Mucosa of rectum (tissue), 2 donors: ENCODE measurements around the gene NOL7.
A peak's percentile ranks its signal among the peaks of the same experiment; 100 is the strongest.

Experiments used
- H3K27ac ChIP-seq, 2 donors: one replicate each; pipeline ENCODE4 v1.7.0; 2013; ENCODE audit warnings: inconsistent platforms in 2 of 2, low read depth in 2 of 2, low read length in 2 of 2
- H3K27me3 ChIP-seq, 2 donors: one replicate each; pipeline ENCODE4 v1.7.0; 2013; ENCODE audit warnings: low read length in 2 of 2; ENCODE audit not compliant: control insufficient read depth in 2 of 2, insufficient read depth in 2 of 2
- H3K36me3 ChIP-seq, 2 donors: one replicate each; pipeline ENCODE4 v1.7.0; 2013; ENCODE audit warnings: low read length in 2 of 2; ENCODE audit not compliant: control insufficient read depth in 2 of 2, insufficient read depth in 2 of 2
- H3K4me1 ChIP-seq, 2 donors: one replicate each; pipeline ENCODE4 v1.7.0; 2013; ENCODE audit warnings: low read length in 2 of 2, mild to moderate bottlenecking in 1 of 2; ENCODE audit not compliant: control insufficient read depth in 2 of 2, insufficient read depth in 2 of 2
- H3K4me3 ChIP-seq, 2 donors: one replicate each; pipeline ENCODE4 v1.7.0; 2013; ENCODE audit warnings: low read length in 2 of 2
- H3K9ac ChIP-seq, 2 donors: one replicate each; pipeline ENCODE4 v1.7.0; 2013; ENCODE audit warnings: low read length in 2 of 2, low read depth in 1 of 2, mild to moderate bottlenecking in 1 of 2
- H3K9me3 ChIP-seq, 2 donors: one replicate each; pipeline ENCODE4 v1.7.0; 2013; ENCODE audit warnings: low read length in 2 of 2; ENCODE audit not compliant: control insufficient read depth in 2 of 2
- donor health status: healthy.
- donor health status: Normal muscosa, but diverticular disease.

NOL7 gene

DNA sequence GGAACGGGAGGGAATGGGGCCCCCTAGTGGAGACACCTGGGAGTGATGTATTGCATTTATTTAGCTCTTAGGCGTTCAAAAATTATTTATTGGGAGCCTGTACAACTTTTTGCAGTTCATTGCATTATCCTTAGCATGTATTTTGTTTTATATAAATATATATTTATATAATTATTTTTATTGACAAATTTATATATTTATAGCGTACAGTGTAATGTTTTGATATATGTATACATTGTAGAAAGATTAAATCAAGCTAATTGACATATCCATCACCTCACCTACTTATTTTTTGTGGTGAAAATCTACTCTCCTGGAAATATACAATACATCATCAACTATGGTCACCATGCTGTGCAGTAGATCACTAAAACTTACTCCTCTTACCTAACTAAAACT, 39.8 kb upstream of the NOL7 start:
- no peaks in the 10 kb centered on the region for H3K27me3 ChIP-seq
- H3K27ac ChIP-seq, result peak overlapping the region; percentile 99 to 100
- peaks cover 10 to 15% of the 10 kb centered on the region in 2 donors for H3K4me1 ChIP-seq
- H3K36me3 ChIP-seq, result peaks cover under 1 to 6% of the 10 kb centered on the region in 2 donors
- H3K9ac ChIP-seq, result peak overlapping the region; percentile 97 to 99
- no peaks in the 10 kb centered on the region for H3K9me3 ChIP-seq
- peak overlapping the region; percentile 81 to 91 for H3K4me3 ChIP-seq

DNA sequence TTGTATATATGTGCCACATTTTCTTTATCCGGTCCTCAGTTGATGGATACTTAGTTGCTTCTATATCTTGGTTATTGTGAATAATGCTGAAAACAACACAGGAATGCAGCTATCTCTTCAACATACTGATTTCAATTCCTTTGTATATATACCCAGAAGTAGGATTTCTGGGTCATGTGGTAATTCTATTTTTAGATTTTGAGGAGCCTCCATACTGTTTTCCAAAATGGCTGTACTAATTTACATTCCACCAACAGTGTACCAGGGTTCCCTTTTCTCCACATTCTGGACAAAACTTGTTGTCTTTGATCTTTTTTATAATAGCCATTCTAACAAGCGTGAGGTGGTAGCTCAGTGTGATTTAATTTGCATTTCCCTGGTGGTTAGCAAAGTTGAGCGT, 39.1 kb upstream of the NOL7 start:
- peaks cover 10 to 15% of the 10 kb centered on the region in 2 donors for H3K4me1 ChIP-seq
- peaks cover 4 to 7% of the 10 kb centered on the region in 2 donors for H3K36me3 ChIP-seq
- no peaks in the 10 kb centered on the region for H3K9me3 ChIP-seq
- H3K27ac ChIP-seq, result peak overlapping the region in 1 of 2 donors; percentile 49
- H3K4me3 ChIP-seq, result no peak overlapping the region
- no peak overlapping the region for H3K9ac ChIP-seq
- H3K27me3 ChIP-seq, result no peaks in the 10 kb centered on the region

DNA sequence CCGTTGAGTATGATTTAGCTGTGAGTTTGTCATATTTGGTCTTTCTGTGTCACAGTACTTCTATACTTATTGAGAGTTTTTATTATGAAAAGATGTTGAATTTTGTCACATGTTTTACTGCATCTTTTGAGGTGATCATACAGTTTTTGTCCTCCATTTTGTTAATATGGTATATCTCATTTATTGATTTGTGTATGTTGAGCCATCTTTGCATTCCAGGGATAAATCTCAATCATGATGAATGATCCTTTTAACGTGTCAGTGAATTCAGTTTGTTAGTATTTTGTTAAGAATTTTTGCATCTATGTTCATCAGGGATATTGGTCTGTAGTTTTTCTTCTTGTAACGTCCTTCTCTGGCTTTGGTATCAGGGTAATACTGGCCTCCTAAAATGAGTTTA, 37.2 kb upstream of the NOL7 start:
- H3K27me3 ChIP-seq, result no peaks in the 10 kb centered on the region
- no peak overlapping the region for H3K4me3 ChIP-seq
- H3K4me1 ChIP-seq, result peaks cover 10 to 15% of the 10 kb centered on the region in 2 donors
- no peak overlapping the region for H3K9ac ChIP-seq
- H3K36me3 ChIP-seq, result peaks cover 10 to 14% of the 10 kb centered on the region in 2 donors
- no peak overlapping the region for H3K27ac ChIP-seq
- no peaks in the 10 kb centered on the region for H3K9me3 ChIP-seq

DNA sequence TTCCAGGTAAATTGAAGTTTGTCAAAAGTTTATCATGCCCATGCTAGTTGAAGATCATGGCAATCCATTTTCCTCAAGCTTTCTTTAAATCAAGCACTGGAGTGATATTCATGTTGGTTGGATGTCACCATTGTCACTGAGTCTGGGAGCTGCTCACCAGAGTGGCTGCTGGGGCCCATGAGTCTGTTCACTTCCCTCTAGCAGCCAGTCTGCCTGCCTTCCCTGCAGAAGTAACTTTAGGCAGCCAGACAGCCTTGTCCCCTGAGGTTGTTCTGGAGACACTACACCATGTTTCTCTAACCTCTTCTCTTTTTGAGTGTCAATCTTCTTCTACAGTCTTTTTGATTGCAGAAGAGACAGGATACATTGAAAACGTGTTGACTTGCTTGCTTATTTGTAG, 35.2 kb upstream of the NOL7 start:
- peaks cover 13 to 14% of the 10 kb centered on the region in 2 donors for H3K36me3 ChIP-seq
- H3K4me1 ChIP-seq, result peaks cover 2 to 6% of the 10 kb centered on the region in 2 donors
- no peak overlapping the region for H3K27ac ChIP-seq
- no peaks in the 10 kb centered on the region for H3K27me3 ChIP-seq
- no peak overlapping the region for H3K9ac ChIP-seq
- H3K9me3 ChIP-seq, result no peaks in the 10 kb centered on the region
- H3K4me3 ChIP-seq, result no peak overlapping the region

DNA sequence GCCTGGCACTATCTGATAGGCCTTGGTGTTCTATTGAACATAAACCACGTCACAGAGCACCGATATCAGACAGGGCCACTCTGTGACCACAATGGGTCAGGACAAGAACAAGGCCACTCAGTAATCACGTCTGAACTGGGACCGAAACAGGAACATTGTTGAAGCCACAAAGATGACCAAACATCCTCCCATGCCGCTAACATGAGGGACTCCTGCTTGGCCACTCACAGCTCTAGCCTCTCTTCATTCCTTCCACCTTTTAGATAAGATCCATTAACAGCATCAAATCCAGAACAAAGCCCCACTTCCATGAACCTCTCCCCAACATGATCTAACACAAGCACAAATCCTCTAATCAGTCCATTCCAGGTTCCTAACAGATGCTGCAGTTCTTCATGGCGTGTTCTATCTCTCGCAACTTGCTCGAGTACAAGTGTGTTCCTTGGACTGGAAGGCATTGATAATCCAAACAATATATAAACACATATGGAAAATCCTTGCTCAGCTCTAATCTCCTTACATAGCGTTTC, 33.4 kb upstream of the NOL7 start:
- Histone ChIP-seq H3K36me3 (peaks cover 13 to 18% of the 10 kb centered on the region in 2 donors), H3K4me3 (no peak overlapping the region), H3K27me3 (no peaks in the 10 kb centered on the region), H3K4me1 (no peaks in the 10 kb centered on the region), H3K27ac (no peak overlapping the region), H3K9ac (no peak overlapping the region), H3K9me3 (no peaks in the 10 kb centered on the region)

DNA sequence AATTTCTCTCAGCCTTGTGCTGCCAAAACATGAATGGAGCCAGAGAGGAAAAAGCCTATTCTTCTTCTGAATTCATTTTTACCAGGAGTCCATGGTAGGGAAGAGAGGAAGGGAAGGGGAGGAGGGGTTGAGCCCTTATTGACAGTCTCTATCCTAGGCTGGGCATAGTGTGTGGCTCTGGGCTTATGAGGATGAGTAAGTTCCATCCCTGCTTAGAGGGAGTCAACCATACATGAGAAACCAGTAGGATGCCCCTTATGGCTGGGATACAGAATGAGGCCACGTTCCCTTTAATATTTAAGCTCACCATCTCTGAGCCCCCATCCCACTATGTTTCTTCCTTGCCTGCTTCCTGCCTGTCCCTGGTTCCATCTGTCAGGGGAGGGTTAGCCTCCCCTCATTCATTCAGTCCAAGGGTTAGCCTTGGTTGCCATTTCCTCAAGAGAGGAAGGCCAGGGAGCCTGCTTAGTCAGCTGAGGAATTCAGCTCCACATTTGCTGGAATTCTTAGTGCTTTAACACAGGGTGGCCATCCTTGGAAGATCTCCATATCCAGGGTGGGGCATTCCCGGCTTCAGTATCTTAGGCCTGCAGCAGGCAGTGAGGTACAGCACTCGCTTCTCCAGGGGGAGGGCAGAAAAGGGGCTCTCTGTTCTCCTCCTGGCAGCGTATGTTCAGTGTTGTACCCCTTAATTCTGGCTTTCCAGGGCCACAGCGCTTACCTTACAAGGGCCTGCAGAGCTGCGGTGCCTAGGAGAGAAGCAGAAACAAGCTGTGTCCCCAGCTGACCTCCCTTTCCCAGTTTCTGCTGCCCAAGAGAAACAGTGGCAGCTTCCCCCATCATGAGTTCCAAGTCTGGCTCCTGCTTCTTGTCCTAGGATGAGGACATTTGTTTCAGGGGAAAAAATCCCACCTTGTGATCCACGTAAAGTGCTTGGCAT, 28.3 kb upstream of the NOL7 start:
- Histone ChIP-seq H3K36me3 (peaks cover 26 to 39% of the 10 kb centered on the region in 2 donors), H3K4me1 (no peaks in the 10 kb centered on the region), H3K4me3 (no peak overlapping the region), H3K27ac (no peak overlapping the region), H3K9me3 (no peaks in the 10 kb centered on the region), H3K27me3 (no peaks in the 10 kb centered on the region), H3K9ac (no peak overlapping the region)

DNA sequence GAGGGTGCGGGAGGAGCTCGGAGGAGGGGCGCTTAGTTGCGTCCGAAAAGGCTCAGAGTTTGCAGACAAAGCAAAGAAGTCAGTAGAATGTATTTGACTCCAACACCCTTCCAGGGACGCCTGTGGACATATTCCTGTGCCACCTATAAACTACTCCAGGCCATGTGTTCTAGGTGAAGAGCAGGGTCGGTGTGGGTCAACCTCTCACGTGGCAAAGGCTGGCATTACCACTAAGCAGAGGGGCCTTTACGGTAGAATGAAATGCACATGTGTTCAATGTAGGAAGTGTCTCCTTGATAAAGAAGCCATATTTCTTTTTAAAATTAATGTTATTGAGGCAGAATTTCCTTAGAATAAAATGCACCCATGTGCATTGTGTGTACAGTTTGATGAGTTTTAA, 25.3 kb upstream of the NOL7 start:
- Histone ChIP-seq H3K4me1 (no peaks in the 10 kb centered on the region), H3K27ac (no peak overlapping the region), H3K36me3 (peaks cover 42 to 55% of the 10 kb centered on the region in 2 donors), H3K9ac (no peak overlapping the region), H3K4me3 (no peak overlapping the region), H3K27me3 (no peaks in the 10 kb centered on the region), H3K9me3 (no peaks in the 10 kb centered on the region)

DNA sequence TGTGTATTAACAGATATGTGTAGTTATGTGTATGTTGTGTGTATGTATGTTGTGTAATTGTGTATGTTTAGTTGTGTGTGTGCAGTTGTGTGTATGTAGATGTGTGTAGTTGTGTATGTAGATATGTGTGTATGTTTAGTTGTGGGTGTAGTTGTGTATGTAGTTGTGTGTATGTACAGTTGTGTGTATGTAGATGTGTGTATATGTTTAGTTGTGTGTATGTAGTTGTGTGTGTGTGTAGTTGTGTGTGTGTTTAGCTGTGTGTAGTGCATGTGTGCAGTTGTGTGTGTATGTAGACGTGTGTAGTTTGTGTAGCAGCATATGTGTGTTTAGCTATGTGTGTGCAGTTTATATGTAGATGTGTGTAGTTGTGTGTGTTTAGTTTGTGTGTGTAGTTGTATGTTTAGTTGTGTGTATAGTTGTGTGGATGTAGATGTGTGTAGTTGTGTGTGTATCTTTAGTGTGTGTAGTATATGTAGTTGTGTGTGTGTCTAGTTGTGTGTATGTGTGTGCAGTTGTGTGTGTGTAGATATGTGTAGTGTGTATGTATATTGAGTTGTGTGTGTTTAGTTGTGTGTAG, 24.5 kb upstream of the NOL7 start:
- H3K4me3 ChIP-seq, result no peak overlapping the region
- no peaks in the 10 kb centered on the region for H3K9me3 ChIP-seq
- peaks cover 42 to 64% of the 10 kb centered on the region in 2 donors for H3K36me3 ChIP-seq
- H3K27me3 ChIP-seq, result no peaks in the 10 kb centered on the region
- no peak overlapping the region for H3K27ac ChIP-seq
- H3K9ac ChIP-seq, result no peak overlapping the region
- H3K4me1 ChIP-seq, result no peaks in the 10 kb centered on the region

DNA sequence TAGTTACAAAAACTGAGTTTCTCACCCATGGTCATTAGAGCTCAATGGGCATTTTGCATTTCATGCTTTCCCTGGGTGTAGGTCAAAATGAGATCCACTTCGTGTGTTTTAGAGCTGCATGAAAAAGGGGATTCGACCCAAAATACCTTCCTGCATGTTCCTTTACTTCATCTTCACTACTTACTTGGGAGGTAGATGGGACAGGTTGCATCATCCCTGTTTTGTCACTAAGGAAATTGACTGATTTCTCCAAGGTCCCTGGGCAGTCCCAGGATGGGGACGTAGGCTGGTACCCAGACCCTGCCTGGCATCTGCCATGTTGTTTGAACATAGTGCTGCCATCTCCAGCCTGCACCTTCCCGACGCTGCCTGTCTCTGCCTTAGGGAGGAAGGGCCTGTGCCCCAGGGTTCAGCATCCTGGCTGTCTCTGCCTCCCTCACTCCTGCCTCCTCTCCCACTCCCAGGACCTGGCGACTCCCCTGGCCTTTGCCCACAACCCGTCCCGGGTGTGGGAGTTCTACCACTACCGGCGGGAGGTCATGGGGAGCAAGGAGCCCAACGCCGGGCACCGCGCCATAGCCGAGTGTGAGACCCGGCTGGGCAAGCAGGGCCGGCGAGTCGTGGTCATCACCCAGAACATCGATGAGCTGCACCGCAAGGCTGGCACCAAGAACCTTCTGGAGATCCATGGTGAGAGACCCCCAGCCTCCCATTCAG, 23.8 kb upstream of the NOL7 start:
- Histone ChIP-seq H3K4me1 (no peaks in the 10 kb centered on the region), H3K27me3 (no peaks in the 10 kb centered on the region), H3K9me3 (no peaks in the 10 kb centered on the region), H3K27ac (no peak overlapping the region), H3K4me3 (no peak overlapping the region), H3K9ac (no peak overlapping the region), H3K36me3 (peaks cover 44 to 70% of the 10 kb centered on the region in 2 donors)

DNA sequence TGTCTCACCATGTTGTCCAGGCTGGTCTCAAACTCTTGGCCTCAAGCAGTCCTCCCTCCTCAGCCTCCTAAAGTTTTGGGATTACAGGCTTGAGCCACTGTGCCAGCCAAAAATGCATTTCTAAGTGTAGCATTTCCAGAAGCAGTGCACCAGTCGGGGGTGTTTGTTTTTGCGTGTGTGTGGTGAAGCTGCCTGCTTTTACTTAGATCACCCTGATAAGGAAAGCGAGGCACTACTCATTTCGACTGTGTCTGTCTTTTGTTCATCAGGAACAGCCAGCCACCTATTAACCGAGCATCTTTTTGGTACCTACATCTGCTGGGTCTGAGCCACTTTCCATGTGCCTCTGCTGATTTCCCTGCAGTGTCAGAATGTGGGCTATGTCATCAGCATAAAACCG, 22.0 kb upstream of the NOL7 start:
- H3K9ac ChIP-seq, result no peak overlapping the region
- no peak overlapping the region for H3K27ac ChIP-seq

More for the DNA sequence above, 22.0 kb upstream of the NOL7 start:
- no peaks in the 10 kb centered on the region for H3K4me1 ChIP-seq
- no peaks in the 10 kb centered on the region for H3K27me3 ChIP-seq
- H3K9me3 ChIP-seq, result no peaks in the 10 kb centered on the region
- no peak overlapping the region for H3K4me3 ChIP-seq
- H3K36me3 ChIP-seq, result peaks cover 34 to 68% of the 10 kb centered on the region in 2 donors
